Astrocyte (in vitro differentiated cells and primary cell): ENCODE measurements around the gene YEATS4. TPM values are rescaled to one million over a fixed set of nuclear protein-coding genes. Genes with fewer than 3 reads are reported as not detected.

Source experiments
- DNase-seq: peaks from one replicate; pipeline ENCODE4 v3.0.0-alpha.2; 2010; ENCODE audit warnings: low read depth
- FAIRE-seq: peaks from 2 replicates; lab custom pipeline; 2011; peaks lifted over from hg19 to GRCh38; lab: Jason Lieb, UNC
- H2AFZ ChIP-seq: 2 replicates; pipeline ENCODE4 v1.6.0; 2012; ENCODE audit warnings: low read depth, low read length, inconsistent platforms
- H3K27ac ChIP-seq: 2 replicates; pipeline ENCODE4 v1.5.1; 2011; ENCODE audit warnings: low read depth, low read length, inconsistent platforms
- H3K27me3 ChIP-seq: 2 replicates; pipeline ENCODE4 v1.6.0; 2011; ENCODE audit warnings: low read length, inconsistent platforms; ENCODE audit not compliant: insufficient read depth
- H3K36me3 ChIP-seq: 2 replicates; pipeline ENCODE4 v1.5.1; 2011; ENCODE audit warnings: low read length, inconsistent platforms; ENCODE audit not compliant: insufficient read depth
- H3K4me1 ChIP-seq: 2 replicates; pipeline ENCODE4 v1.5.1; 2011; ENCODE audit warnings: low read length, inconsistent platforms; ENCODE audit not compliant: insufficient read depth
- H3K4me2 ChIP-seq: 2 replicates; pipeline ENCODE4 v1.6.0; 2012; ENCODE audit warnings: low read length, inconsistent platforms
- H3K4me3 ChIP-seq: 2 replicates; pipeline ENCODE4 v1.5.1; 2011; ENCODE audit warnings: low read depth, mild to moderate bottlenecking, low read length, inconsistent platforms; ENCODE audit not compliant: insufficient read depth
- H3K79me2 ChIP-seq: 2 replicates; pipeline ENCODE4 v1.6.0; 2012; ENCODE audit warnings: mild to moderate bottlenecking, low read length, inconsistent platforms; ENCODE audit not compliant: insufficient read depth
- H3K9ac ChIP-seq: 2 replicates; pipeline ENCODE4 v1.6.0; 2012; ENCODE audit warnings: mild to moderate bottlenecking, low read length, inconsistent platforms
- H3K9me3 ChIP-seq: 2 replicates; pipeline ENCODE4 v1.5.1; 2012; ENCODE audit warnings: low read depth, mild to moderate bottlenecking, low read length, inconsistent platforms; ENCODE audit not compliant: insufficient read depth
- H4K20me1 ChIP-seq: 2 replicates; pipeline ENCODE4 v1.6.0; 2012; ENCODE audit warnings: low read length, inconsistent platforms; ENCODE audit not compliant: insufficient read depth
- H3K27ac Mint-ChIP-seq: one replicate; pipeline ENCODE4 v1.8.0; 2021; ENCODE audit warnings: mild to moderate bottlenecking, mixed read lengths; ENCODE audit not compliant: unreplicated experiment
- H3K27me3 Mint-ChIP-seq: one replicate; pipeline ENCODE4 v1.8.0; 2021; ENCODE audit warnings: low read depth, mixed read lengths; ENCODE audit not compliant: unreplicated experiment
- H3K36me3 Mint-ChIP-seq: one replicate; pipeline ENCODE4 v1.8.0; 2021; ENCODE audit warnings: low read depth, mixed read lengths; ENCODE audit not compliant: unreplicated experiment
- H3K4me1 Mint-ChIP-seq: one replicate; pipeline ENCODE4 v1.8.0; 2021; ENCODE audit warnings: low read depth, mixed read lengths; ENCODE audit not compliant: unreplicated experiment
- H3K4me3 Mint-ChIP-seq: one replicate; pipeline ENCODE4 v1.8.0; 2021; ENCODE audit warnings: mild to moderate bottlenecking, moderate library complexity, mixed read lengths; ENCODE audit not compliant: unreplicated experiment
- H3K9me3 Mint-ChIP-seq: one replicate; pipeline ENCODE4 v1.8.0; 2021; ENCODE audit warnings: mild to moderate bottlenecking, mixed read lengths; ENCODE audit not compliant: unreplicated experiment
- EZH2 ChIP-seq: IDR thresholded peaks from 2 replicates; pipeline ENCODE4 v1.6.1; 2012; ENCODE audit warnings: mild to moderate bottlenecking, low read length, inconsistent platforms; ENCODE audit not compliant: insufficient read depth
- total RNA-seq: library from RNA; stranded (reverse); gene quantifications from 2 replicates; pipeline ENCODE4 v1.2.1, GENCODE V29; 2021
- TF ChIP-seq, protein P1 (sequence below): IDR thresholded peaks from 2 replicates; pipeline ENCODE4 v1.5.1; 2011; ENCODE audit warnings: low read depth, mild to moderate bottlenecking, inconsistent platforms, low read length, moderate library complexity; ENCODE audit not compliant: insufficient read depth

YEATS4 gene
- total RNA-seq, 1 donor from 2014 or later: 11.6 TPM

DNA sequence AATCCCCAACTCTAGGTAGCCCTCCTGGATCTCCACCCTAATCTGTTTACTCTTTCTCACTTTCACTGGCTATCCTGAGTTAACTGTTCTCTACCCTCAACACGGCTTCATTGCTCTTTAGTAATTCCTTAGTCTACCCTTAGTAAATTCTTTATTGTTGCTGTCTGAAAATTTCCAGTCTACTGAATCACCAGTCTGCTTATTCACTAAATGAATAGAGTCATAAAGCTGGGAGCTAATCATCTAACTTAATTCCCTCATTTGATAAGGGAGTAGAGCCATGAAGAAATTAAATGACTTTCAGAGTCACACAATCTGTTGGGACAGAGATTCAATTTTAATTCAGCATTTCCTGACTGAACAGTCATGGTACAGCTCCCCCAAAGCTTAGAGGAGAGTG lies 36.5 kb downstream of the YEATS4 start:
- Mint-ChIP-seq H3K27ac (no peak overlapping the region), H3K27me3 (no peaks in the 10 kb centered on the region), H3K4me3 (no peak overlapping the region), H3K9me3 (peaks cover 7% of the 10 kb centered on the region), H3K4me1 (peaks cover 21% of the 10 kb centered on the region), H3K36me3 (peaks cover 5% of the 10 kb centered on the region)
- H3K79me2 ChIP-seq: no peaks in the 10 kb centered on the region
- H3K27me3 ChIP-seq: no peaks in the 10 kb centered on the region
- no peaks in the 10 kb centered on the region for H3K36me3 ChIP-seq
- H3K4me1 ChIP-seq: peaks cover 5% of the 10 kb centered on the region
- peak overlapping the region; percentile 44 for H3K27ac ChIP-seq
- H3K9me3 ChIP-seq: no peaks in the 10 kb centered on the region
- DNase-seq (peak; percentile 69), FAIRE-seq (no peak)
- TF ChIP-seq, protein P1, sequence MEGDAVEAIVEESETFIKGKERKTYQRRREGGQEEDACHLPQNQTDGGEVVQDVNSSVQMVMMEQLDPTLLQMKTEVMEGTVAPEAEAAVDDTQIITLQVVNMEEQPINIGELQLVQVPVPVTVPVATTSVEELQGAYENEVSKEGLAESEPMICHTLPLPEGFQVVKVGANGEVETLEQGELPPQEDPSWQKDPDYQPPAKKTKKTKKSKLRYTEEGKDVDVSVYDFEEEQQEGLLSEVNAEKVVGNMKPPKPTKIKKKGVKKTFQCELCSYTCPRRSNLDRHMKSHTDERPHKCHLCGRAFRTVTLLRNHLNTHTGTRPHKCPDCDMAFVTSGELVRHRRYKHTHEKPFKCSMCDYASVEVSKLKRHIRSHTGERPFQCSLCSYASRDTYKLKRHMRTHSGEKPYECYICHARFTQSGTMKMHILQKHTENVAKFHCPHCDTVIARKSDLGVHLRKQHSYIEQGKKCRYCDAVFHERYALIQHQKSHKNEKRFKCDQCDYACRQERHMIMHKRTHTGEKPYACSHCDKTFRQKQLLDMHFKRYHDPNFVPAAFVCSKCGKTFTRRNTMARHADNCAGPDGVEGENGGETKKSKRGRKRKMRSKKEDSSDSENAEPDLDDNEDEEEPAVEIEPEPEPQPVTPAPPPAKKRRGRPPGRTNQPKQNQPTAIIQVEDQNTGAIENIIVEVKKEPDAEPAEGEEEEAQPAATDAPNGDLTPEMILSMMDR: no peak
- no peak for TF ChIP-seq EZH2
- H2AFZ ChIP-seq: no peak overlapping the region
- no peak overlapping the region for H3K4me2 ChIP-seq
- H3K4me3 ChIP-seq: no peak overlapping the region
- no peak overlapping the region for H3K9ac ChIP-seq
- no peaks in the 10 kb centered on the region for H4K20me1 ChIP-seq

DNA sequence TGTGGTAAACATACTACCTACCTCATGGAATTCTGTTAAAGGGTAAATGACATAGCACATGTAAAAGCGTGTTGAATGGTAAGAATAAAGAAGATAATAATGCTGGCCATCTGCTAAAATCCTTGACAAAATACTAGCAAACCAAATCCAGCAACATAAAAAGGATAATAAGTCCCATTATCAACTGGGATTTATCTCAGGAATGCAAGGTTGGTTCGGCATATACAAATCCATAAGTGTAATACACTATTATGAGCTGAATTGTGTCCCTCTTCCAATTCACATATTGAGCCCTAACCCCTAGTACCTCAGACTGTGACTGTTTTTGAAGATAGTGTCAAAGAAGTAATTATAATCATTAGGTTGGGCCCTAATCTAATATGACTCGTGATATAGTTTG lies 37.4 kb downstream of the YEATS4 start:
- TF ChIP-seq EZH2: no peak
- TF ChIP-seq, protein P1: no peak
- Histone ChIP-seq H3K79me2 (no peaks in the 10 kb centered on the region), H3K27ac (no peak overlapping the region), H4K20me1 (no peaks in the 10 kb centered on the region), H3K36me3 (no peaks in the 10 kb centered on the region), H3K9me3 (no peaks in the 10 kb centered on the region), H3K27me3 (no peaks in the 10 kb centered on the region), H2AFZ (no peak overlapping the region), H3K9ac (no peak overlapping the region), H3K4me3 (no peak overlapping the region), H3K4me2 (no peak overlapping the region), H3K4me1 (peaks cover 5% of the 10 kb centered on the region)
- H3K27me3 Mint-ChIP-seq: no peaks in the 10 kb centered on the region
- H3K36me3 Mint-ChIP-seq: peaks cover 5% of the 10 kb centered on the region
- no peak overlapping the region for H3K4me3 Mint-ChIP-seq
- no peak overlapping the region for H3K27ac Mint-ChIP-seq
- peaks cover 21% of the 10 kb centered on the region for H3K4me1 Mint-ChIP-seq
- H3K9me3 Mint-ChIP-seq: peaks cover 7% of the 10 kb centered on the region
- DNase-seq (no peak), FAIRE-seq (no peak)

DNA sequence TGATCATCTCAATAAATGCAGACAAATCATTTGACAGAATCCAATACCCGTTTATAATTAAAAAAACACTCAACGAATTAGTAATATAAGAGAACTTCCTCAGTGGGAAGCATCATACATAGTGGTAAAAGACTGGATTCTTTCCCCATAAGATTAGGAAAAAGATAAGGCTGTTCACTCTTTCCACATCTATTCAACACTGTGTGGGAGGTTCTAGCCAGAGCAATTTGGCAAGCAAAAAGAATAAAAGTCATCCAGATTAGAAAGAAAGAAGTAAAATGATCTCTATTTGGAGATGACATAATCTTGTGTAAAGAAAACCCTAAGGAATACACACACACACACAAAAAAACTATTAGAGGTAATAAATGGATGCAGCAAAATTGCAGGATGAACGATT lies 38.4 kb downstream of the YEATS4 start:
- H3K9me3 ChIP-seq: no peaks in the 10 kb centered on the region
- H3K9ac ChIP-seq: no peak overlapping the region
- no peaks in the 10 kb centered on the region for H4K20me1 ChIP-seq
- no peak overlapping the region for H3K4me3 ChIP-seq
- peaks cover 2% of the 10 kb centered on the region for H3K4me1 ChIP-seq
- H3K27me3 Mint-ChIP-seq: no peaks in the 10 kb centered on the region
- peak; percentile 95 for DNase-seq
- peaks cover 14% of the 10 kb centered on the region for H3K4me1 Mint-ChIP-seq
- no peak overlapping the region for H2AFZ ChIP-seq
- no peaks in the 10 kb centered on the region for H3K79me2 ChIP-seq
- H3K9me3 Mint-ChIP-seq: peaks cover 7% of the 10 kb centered on the region
- no peak overlapping the region for H3K27ac Mint-ChIP-seq
- H3K27me3 ChIP-seq: no peaks in the 10 kb centered on the region
- peak overlapping the region; percentile 60 for H3K27ac ChIP-seq
- no peak overlapping the region for H3K4me2 ChIP-seq
- H3K36me3 ChIP-seq: no peaks in the 10 kb centered on the region
- peak; percentile 26 for FAIRE-seq
- peaks cover 5% of the 10 kb centered on the region for H3K36me3 Mint-ChIP-seq
- TF ChIP-seq, protein P1: no peak
- TF ChIP-seq EZH2: no peak
- no peak overlapping the region for H3K4me3 Mint-ChIP-seq
